ENCODE measurements around the gene MYH14. TPM values are rescaled to one million over a fixed set of nuclear protein-coding genes. Genes with fewer than 3 reads are reported as not detected.

Gene MYH14
- total RNA-seq, 2 experiments from 2014 or later: not detected

- no peak for TF ChIP-seq CTCF (IDR thresholded peaks at IDR 0.05)
- CTCF ChIA-PET: interaction anchor here (0.7 kb wide), 1 partner anchor 39 kb away, joined by 3 read pairs; no protein-coding TSS in a partner anchor
- intact Hi-C loops (cut with micrococcal nuclease): no loop called here
- H3K4me3 Mint-ChIP-seq: no peak overlapping the region
- H3K27me3 Mint-ChIP-seq: peaks cover 26% of the 10 kb centered on the region
- ATAC-seq (no peak), DNase-seq (no peak)
- POLR2A ChIA-PET: no interaction called here
- no peaks in the 10 kb centered on the region for H3K36me3 Mint-ChIP-seq (ENCODE audit: low read depth)
- H3K27ac Mint-ChIP-seq: no peak overlapping the region
- H3K4me1 Mint-ChIP-seq (ENCODE audit: low read depth): no peaks in the 10 kb centered on the region
- H3K9me3 Mint-ChIP-seq: no peaks in the 10 kb centered on the region
These were observed 4.8 kb upstream of the MYH14 start for GRCh38 chr19:50198431-50199258.

GRCh38 chr19:50199259-50199555, 4.2 kb upstream of the MYH14 start:
- no peak for TF ChIP-seq CTCF (IDR thresholded peaks at IDR 0.05)
- Mint-ChIP-seq H3K36me3 (ENCODE audit: low read depth) (no peaks in the 10 kb centered on the region), H3K4me3 (no peak overlapping the region), H3K9me3 (no peaks in the 10 kb centered on the region), H3K4me1 (ENCODE audit: low read depth) (no peaks in the 10 kb centered on the region), H3K27me3 (peaks cover 30% of the 10 kb centered on the region), H3K27ac (no peak overlapping the region)
- intact Hi-C loops (cut with micrococcal nuclease): no loop called here
- no peak for DNase-seq
- CTCF ChIA-PET: interaction anchor here (0.7 kb wide), 1 partner anchor 39 kb away, joined by 3 read pairs; no protein-coding TSS in a partner anchor
- POLR2A ChIA-PET: no interaction called here
- ATAC-seq: no peak

GRCh38 chr19:50202386-50202785, 1.0 kb upstream of the MYH14 start:
- Mint-ChIP-seq H3K36me3 (ENCODE audit: low read depth) (no peaks in the 10 kb centered on the region), H3K4me1 (ENCODE audit: low read depth) (peaks cover 2% of the 10 kb centered on the region), H3K27me3 (peaks cover 33% of the 10 kb centered on the region), H3K4me3 (no peak overlapping the region), H3K9me3 (no peaks in the 10 kb centered on the region), H3K27ac (no peak overlapping the region)
- CTCF ChIA-PET: no interaction called here
- no peak for ATAC-seq
- no peak for TF ChIP-seq CTCF (IDR thresholded peaks at IDR 0.05)
- no peak for DNase-seq
- POLR2A ChIA-PET: no interaction called here
- intact Hi-C loops (cut with micrococcal nuclease): no loop called here

GRCh38 chr19:50202962-50203280, 501 bp upstream of the MYH14 start:
- peaks cover 2% of the 10 kb centered on the region for H3K4me1 Mint-ChIP-seq (ENCODE audit: low read depth)

GRCh38 chr19:50204081-50204428, 633 bp downstream of the MYH14 start:
- no peaks in the 10 kb centered on the region for H3K36me3 Mint-ChIP-seq (ENCODE audit: low read depth)
- no peak for DNase-seq
- H3K9me3 Mint-ChIP-seq: no peaks in the 10 kb centered on the region
- ChIA-PET POLR2A (no interaction called here), CTCF (no interaction called here)
- H3K4me1 Mint-ChIP-seq (ENCODE audit: low read depth): peaks cover 2% of the 10 kb centered on the region
- H3K27me3 Mint-ChIP-seq: peaks cover 31% of the 10 kb centered on the region
- no peak for TF ChIP-seq CTCF (IDR thresholded peaks at IDR 0.05)
- no peak overlapping the region for H3K27ac Mint-ChIP-seq
- H3K4me3 Mint-ChIP-seq: no peak overlapping the region
- no peak for ATAC-seq
- intact Hi-C loops (cut with micrococcal nuclease): no loop called here

More at GRCh38 chr19:50202962-50203280, 501 bp upstream of the MYH14 start:
- no peaks in the 10 kb centered on the region for H3K36me3 Mint-ChIP-seq (ENCODE audit: low read depth)
- ChIA-PET POLR2A (no interaction called here), CTCF (no interaction called here)
- no peak for TF ChIP-seq CTCF (IDR thresholded peaks at IDR 0.05)
- H3K27ac Mint-ChIP-seq: no peak overlapping the region
- ATAC-seq (no peak), DNase-seq (no peak)
- H3K27me3 Mint-ChIP-seq: peaks cover 33% of the 10 kb centered on the region
- H3K4me3 Mint-ChIP-seq: no peak overlapping the region
- no peaks in the 10 kb centered on the region for H3K9me3 Mint-ChIP-seq
- intact Hi-C loops (cut with micrococcal nuclease): no loop called here
